Measurements from ENCODE around the gene SLC48A1.

- TF ChIP-seq CTCF (IDR thresholded peaks at IDR 0.05; ENCODE audit: low read length) (no peak), EZH2 (IDR thresholded peaks at IDR 0.05; ENCODE audit: borderline replicate concordance, low read length) (no peak)
These were observed 3.6 kb upstream of the SLC48A1 start for GRCh38 chr12:47769234-47770085.

All from OCI-LY1 (cell line).